Inflammatory macrophage treated with lipopolysaccharide for 4 hours (primary cell): ENCODE measurements around the gene ZNF202.

Experiments used
- DNase-seq: peaks from one replicate; pipeline ENCODE4 v3.0.0-alpha.2; 2020

The ZNF202 gene

DNA sequence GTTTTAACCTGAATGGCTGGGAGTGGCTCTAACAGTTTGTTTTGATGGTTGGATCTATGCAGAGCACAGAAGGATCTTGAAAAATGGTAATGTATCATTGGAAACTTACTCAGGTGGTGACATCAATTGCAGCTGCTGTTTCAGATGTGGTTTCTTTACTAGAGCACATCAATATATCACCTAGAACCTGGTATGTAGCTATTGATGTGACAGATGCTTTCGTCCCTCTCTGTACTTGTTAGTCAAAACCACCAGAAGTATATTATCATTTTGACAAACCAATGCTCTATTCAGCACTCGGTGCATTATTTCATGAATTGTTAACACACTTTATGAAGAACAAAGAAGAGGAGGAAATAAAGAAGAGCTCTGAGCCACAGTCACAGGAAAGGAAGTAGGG lies 60.4 kb downstream of the ZNF202 start:
- DNase-seq, result no peak

DNA sequence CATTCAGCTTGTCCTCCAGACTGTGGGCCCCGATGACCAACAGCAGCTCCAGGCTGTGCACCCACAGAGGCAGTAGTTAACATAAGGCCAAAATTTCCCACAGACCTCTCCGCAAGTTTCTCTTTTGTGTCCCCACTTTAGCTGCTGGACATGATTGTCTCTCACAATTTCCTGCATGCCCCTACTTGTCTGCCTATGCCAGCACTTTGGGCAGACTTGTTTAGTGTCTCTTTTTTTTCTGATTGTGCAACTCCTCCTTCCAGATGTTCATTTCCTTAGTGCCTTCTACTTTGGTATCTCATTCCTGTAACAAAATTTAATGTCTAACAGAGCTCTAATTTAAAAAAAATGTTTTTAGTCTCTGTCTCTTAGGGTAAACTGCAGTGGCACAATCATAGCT lies 63.2 kb downstream of the ZNF202 start:
- no peak for DNase-seq

DNA sequence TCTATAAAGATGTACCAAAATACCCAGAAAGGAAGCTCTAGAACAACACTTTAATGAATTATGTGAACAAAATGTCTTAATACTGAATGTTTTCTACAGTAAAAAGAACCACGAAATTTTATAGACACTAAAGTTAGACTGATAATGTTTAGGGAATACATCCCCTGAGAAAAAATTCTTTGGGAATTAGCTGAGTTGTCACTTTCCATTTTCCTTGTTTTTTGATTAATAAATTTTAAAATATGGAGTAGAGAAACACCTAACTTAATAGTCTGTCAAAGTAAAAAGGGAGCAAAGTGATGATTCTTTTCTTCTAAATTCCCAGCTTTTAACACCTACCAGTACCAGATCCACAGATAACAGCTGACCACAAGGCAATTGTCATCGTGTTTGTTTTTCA lies 64.0 kb downstream of the ZNF202 start:
- no peak for DNase-seq

DNA sequence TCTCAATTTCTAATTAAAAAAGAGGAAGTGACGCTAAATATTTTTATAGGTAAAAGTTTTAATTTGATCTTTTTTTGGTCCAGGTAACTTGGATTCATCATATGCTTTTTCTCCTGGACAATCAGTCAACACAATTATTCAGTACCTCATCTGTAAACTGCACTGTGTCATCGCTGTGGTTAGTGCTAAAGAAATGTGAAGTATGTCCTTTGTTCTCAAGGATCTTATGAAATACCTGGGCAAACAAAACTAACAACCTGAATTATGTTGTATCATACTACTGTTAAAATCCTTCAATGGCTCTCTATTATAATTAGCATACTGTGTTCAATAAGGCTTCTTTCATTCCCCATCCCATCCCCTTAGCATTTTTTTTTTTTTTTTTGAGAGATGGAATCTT lies 67.2 kb downstream of the ZNF202 start:
- DNase-seq, result no peak
